Body of pancreas (tissue), 4 donors: ENCODE data around the gene ZFY. TPM values are rescaled to one million over a fixed set of nuclear protein-coding genes. Genes with fewer than 3 reads are reported as not detected.

Experiments used
- ATAC-seq: fragments of 150-250 bp; one replicate; pipeline ENCODE4 v1.9.1; 2016
- DNase-seq, 4 donors: peaks; one replicate each; pipeline ENCODE4 v3.0.0-alpha.2; 2019
- H3K27ac ChIP-seq, 4 donors: fragments of 200-600 bp; sonication (generic); 1 replicate in 3 of 4; 2 replicates in 1 of 4; pipeline versions ENCODE4 v1.5.1 to v1.6.1; 2016 to 2019; ENCODE audit warnings: mild to moderate bottlenecking in 1 of 4, mixed read lengths in 1 of 4, moderate library complexity in 1 of 4
- H3K27me3 ChIP-seq, 2 donors: fragments of 200-600 bp; sonication (generic); one replicate each; pipeline ENCODE4 v1.6.0; 2016; ENCODE audit warnings: mild to moderate bottlenecking in 1 of 2
- H3K36me3 ChIP-seq, 2 donors: fragments of 200-600 bp; sonication (generic); replicated peaks in 1 of 2; 2 replicates each; pipeline ENCODE4 v1.5.1; 2016; ENCODE audit warnings: low read depth in 2 of 2; ENCODE audit not compliant: insufficient read depth in 1 of 2
- H3K4me1 ChIP-seq: fragments of 200-600 bp; sonication (generic); one replicate; pipeline ENCODE4 v1.6.0; 2016
- H3K4me3 ChIP-seq, 2 donors: fragments of 200-600 bp; sonication (generic); 1 replicate in 1 of 2; 2 replicates in 1 of 2; pipeline ENCODE4 v1.5.1; 2016 to 2019
- H3K9me3 ChIP-seq, 3 donors: fragments of 200-600 bp; sonication (generic); 1 replicate in 2 of 3; 2 replicates in 1 of 3; pipeline ENCODE4 v1.5.1; 2016
- POLR2A ChIP-seq, 3 donors: fragments of 450-650 bp; IDR thresholded peaks; one replicate each; pipeline ENCODE4 v1.6.1; 2016; ENCODE audit warnings: antibody characterized with exemption in 3 of 3, mild to moderate bottlenecking in 2 of 3
- WGBS, 2 donors: methylation state at CpG; one replicate each; pipeline ENCODE4 v1.1.5; 2017; 5-methylcytosine and 5-hydroxymethylcytosine counted together
- intact Hi-C: fragments of 100-400 bp; cut with DNase I; formaldehyde crosslinking; loops from one replicate; pipeline ENCODE4 v1.15.1; 2023
- total RNA-seq, 2 donors: library from RNA; depleted of rRNA; stranded (reverse); fragments of >200 nt; gene quantifications; one replicate each; pipeline ENCODE4 v1.1.0, GENCODE V29; 2016
- TF ChIP-seq, protein P1 (sequence below), 7 experiments: fragments of 450-650 bp in 4 of 7; fragments of 200-600 bp in 3 of 7; sonication (generic) in 3 of 7; IDR thresholded peaks; one replicate each; pipeline ENCODE4 v1.5.1; 2016 to 2019; ENCODE audit warnings: antibody characterized with exemption in 7 of 7

ZFY gene
- total RNA-seq, 2 donors from 2014 or later = not detected

DNA sequence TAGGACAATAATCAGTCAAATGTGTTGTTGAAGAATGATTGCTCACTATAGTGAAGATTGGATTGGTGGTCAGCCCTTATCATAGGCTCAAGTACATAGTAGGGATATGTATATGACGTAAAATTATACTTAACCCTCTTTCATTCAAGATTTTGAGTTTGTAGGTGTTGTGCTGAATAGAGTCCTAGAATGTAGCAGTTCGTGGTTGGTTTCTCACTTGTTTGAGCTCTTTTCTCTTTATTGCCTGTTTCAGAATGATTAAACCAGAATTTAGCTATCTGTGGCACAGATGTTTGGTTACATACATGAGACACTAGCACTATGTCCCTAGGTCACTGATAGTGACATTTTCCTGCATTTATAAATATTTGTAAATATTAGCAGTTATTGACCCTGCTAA, 15.5 kb downstream of the ZFY start:
- Histone ChIP-seq H3K27ac (no peak overlapping the region), H3K4me1 (peaks cover 15% of the 10 kb centered on the region), H3K36me3 (no peaks in the 10 kb centered on the region), H3K9me3 (no peaks in the 10 kb centered on the region), H3K4me3 (no peak overlapping the region), H3K27me3 (no peaks in the 10 kb centered on the region)
- intact Hi-C loops = no loop called here
- ATAC-seq (no peak), DNase-seq (no peak)
- WGBS, 2 donors = 86 to 92% methylated on average over 2 of the region's 2 CpGs
- no peak for TF ChIP-seq POLR2A (IDR thresholded peaks at IDR 0.05)
- TF ChIP-seq, protein P1, sequence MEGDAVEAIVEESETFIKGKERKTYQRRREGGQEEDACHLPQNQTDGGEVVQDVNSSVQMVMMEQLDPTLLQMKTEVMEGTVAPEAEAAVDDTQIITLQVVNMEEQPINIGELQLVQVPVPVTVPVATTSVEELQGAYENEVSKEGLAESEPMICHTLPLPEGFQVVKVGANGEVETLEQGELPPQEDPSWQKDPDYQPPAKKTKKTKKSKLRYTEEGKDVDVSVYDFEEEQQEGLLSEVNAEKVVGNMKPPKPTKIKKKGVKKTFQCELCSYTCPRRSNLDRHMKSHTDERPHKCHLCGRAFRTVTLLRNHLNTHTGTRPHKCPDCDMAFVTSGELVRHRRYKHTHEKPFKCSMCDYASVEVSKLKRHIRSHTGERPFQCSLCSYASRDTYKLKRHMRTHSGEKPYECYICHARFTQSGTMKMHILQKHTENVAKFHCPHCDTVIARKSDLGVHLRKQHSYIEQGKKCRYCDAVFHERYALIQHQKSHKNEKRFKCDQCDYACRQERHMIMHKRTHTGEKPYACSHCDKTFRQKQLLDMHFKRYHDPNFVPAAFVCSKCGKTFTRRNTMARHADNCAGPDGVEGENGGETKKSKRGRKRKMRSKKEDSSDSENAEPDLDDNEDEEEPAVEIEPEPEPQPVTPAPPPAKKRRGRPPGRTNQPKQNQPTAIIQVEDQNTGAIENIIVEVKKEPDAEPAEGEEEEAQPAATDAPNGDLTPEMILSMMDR (IDR thresholded peaks at IDR 0.05) = no peak

DNA sequence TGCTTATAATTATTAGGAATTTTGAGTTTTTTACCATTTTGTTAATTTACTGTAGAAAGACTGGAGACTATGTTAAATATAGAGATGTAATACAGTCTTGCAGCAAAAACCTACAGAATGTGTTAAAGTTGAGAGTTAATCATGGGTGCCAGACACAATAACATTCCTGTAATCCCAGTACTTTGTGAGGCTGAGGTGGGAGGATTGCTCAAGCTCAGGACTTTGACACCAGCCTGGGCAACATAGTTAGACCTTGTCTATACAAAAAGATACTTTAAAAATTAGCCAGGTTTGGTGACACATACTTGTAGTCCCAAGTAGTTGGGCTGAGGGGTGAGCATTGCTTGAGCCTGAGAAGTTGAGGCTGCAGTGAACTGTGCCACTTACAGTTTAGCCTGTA, 17.7 kb downstream of the ZFY start:
- Histone ChIP-seq H3K9me3 (no peaks in the 10 kb centered on the region), H3K27me3 (no peaks in the 10 kb centered on the region), H3K27ac (no peak overlapping the region), H3K36me3 (no peaks in the 10 kb centered on the region), H3K4me1 (peaks cover 15% of the 10 kb centered on the region), H3K4me3 (no peak overlapping the region)
- DNase-seq (no peak), ATAC-seq (no peak)
- intact Hi-C loops = no loop called here
- TF ChIP-seq POLR2A (IDR thresholded peaks at IDR 0.05) = no peak
- TF ChIP-seq, protein P1 (IDR thresholded peaks at IDR 0.05) = no peak

DNA sequence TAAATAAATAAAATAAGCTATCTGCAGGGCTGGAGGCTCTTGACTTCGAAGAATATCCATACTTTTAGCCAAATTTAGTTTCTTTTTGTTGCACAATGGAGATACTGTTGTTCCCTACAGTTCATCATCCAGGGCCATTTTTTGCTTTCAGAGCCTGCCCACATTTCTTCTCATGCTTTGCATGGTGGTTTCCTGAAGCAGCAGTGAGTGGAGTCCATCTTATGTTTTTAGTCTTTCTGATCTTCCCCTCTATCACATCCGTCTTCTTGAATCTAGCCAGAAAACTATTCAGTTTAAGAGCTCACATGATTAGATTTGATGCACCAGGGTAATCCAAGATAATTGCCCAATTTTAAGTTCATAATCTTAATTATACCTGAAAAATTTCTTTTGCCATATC, 19.6 kb downstream of the ZFY start:
- Histone ChIP-seq H3K36me3 (no peaks in the 10 kb centered on the region), H3K27ac (no peak overlapping the region), H3K27me3 (no peaks in the 10 kb centered on the region), H3K4me1 (peaks cover 15% of the 10 kb centered on the region), H3K9me3 (no peaks in the 10 kb centered on the region), H3K4me3 (no peak overlapping the region)
- TF ChIP-seq POLR2A (IDR thresholded peaks at IDR 0.05) = no peak
- TF ChIP-seq, protein P1 (IDR thresholded peaks at IDR 0.05) = no peak
- 92 to 96% methylated on average over 2 of the region's 2 CpGs for WGBS, 2 donors
- ATAC-seq (no peak), DNase-seq (no peak)
- intact Hi-C loops = no loop called here

DNA sequence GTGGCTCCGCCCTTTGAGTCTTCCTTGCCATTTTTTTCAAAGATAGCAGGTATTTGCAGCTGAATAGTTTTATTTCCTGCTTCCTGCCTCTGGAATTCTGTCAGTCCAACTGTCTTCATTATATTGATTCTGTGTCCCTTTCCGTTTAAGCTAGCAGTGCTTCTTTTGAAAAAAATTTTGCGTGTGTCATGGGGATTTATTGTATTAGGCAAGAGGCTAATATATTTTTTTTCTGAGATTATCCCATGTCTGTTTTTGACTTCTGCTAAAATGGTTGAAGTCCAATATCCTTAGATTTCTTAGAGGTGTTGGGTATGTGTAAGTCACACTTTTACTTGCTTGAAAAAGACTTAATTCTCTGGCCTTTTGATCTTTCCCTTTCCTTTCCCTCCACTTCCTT, 20.4 kb downstream of the ZFY start:
- no peaks in the 10 kb centered on the region for H3K27me3 ChIP-seq
- no peak overlapping the region for H3K4me3 ChIP-seq
- TF ChIP-seq, protein P1 (IDR thresholded peaks at IDR 0.05) = no peak
- TF ChIP-seq POLR2A (IDR thresholded peaks at IDR 0.05) = no peak
- no peaks in the 10 kb centered on the region for H3K9me3 ChIP-seq
- no peaks in the 10 kb centered on the region for H3K36me3 ChIP-seq
- no peak for DNase-seq
- no peak for ATAC-seq
- intact Hi-C loops = no loop called here
- 58 to 62% methylated on average over 3 of the region's 3 CpGs for WGBS, 2 donors
- peaks cover 14% of the 10 kb centered on the region for H3K4me1 ChIP-seq
- H3K27ac ChIP-seq = no peak overlapping the region

DNA sequence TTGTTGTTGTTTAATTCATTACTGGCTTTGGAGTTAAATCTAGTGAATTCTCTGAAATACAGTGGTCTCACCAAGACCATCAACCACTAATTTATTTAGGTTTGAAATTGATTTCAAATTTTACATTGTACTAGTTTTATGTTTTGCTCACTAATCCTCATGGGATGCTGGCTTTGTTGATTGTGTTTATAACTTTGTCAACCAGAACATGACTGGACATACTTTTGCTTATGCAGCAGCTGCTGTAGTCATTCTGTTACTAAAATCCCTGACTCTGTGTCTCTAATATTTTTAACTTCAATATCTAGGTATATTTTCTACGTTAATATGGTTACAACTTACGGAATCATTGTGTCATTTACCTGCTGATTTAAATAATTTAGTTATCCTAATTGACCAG, 26.9 kb downstream of the ZFY start:
- peaks cover 8% of the 10 kb centered on the region for H3K4me1 ChIP-seq
- intact Hi-C loops = no loop called here
- H3K9me3 ChIP-seq = no peaks in the 10 kb centered on the region
- WGBS, 2 donors = 83 to 98% methylated on average over 2 of the region's 2 CpGs
- no peaks in the 10 kb centered on the region for H3K27me3 ChIP-seq
- H3K27ac ChIP-seq = no peak overlapping the region
- TF ChIP-seq, protein P1 (IDR thresholded peaks at IDR 0.05) = no peak
- TF ChIP-seq POLR2A (IDR thresholded peaks at IDR 0.05) = no peak
- H3K36me3 ChIP-seq = no peaks in the 10 kb centered on the region
- ATAC-seq (no peak), DNase-seq (no peak)
- no peak overlapping the region for H3K4me3 ChIP-seq
